ENCODE measurements around the gene TIPRL. TPM values are rescaled to one million over a fixed set of nuclear protein-coding genes. Genes with fewer than 3 reads are reported as not detected.
"Not testable (repeated sequence)": the region's sequence is repeated elsewhere in the genome, so short reads cannot be mapped to it uniquely, and the experiment has no call there.

The TIPRL gene
- polyA plus RNA-seq, 1 donor: 35.3 TPM

- Histone ChIP-seq H3K4me3 (ENCODE audit: low read length) (no peak overlapping the region), H3K4me1 (ENCODE audit: control insufficient read depth, insufficient read depth, low read length) (peaks cover 9% of the 10 kb centered on the region), H3K27me3 (ENCODE audit: control insufficient read depth, insufficient read depth, low read length) (no peaks in the 10 kb centered on the region), H3K27ac (ENCODE audit: low read length) (no peak overlapping the region), H3K36me3 (ENCODE audit: control insufficient read depth, insufficient read depth, low read length) (no peaks in the 10 kb centered on the region), H3K9me3 (ENCODE audit: control insufficient read depth, low read depth, low read length) (no peaks in the 10 kb centered on the region)
- WGBS (ENCODE audit: insufficient coverage, low lambda C conversion rate): 94% methylated on average over 2 of the region's 5 CpGs
- DNase-seq: no peak
These were observed 40.6 kb upstream of the TIPRL start for GRCh38 chr1:168138134-168138533.

GRCh38 chr1:168139070-168139469 is 39.7 kb upstream of the TIPRL start:
- Histone ChIP-seq H3K27ac (ENCODE audit: low read length) (no peak overlapping the region), H3K4me1 (ENCODE audit: control insufficient read depth, insufficient read depth, low read length) (peaks cover 9% of the 10 kb centered on the region), H3K27me3 (ENCODE audit: control insufficient read depth, insufficient read depth, low read length) (no peaks in the 10 kb centered on the region), H3K36me3 (ENCODE audit: control insufficient read depth, insufficient read depth, low read length) (no peaks in the 10 kb centered on the region), H3K9me3 (ENCODE audit: control insufficient read depth, low read depth, low read length) (no peaks in the 10 kb centered on the region), H3K4me3 (ENCODE audit: low read length) (no peak overlapping the region)
- no peak for DNase-seq

GRCh38 chr1:168141871-168142385 is 36.8 kb upstream of the TIPRL start:
- Histone ChIP-seq H3K27me3 (ENCODE audit: control insufficient read depth, insufficient read depth, low read length) (no peaks in the 10 kb centered on the region), H3K36me3 (ENCODE audit: control insufficient read depth, insufficient read depth, low read length) (no peaks in the 10 kb centered on the region), H3K4me3 (ENCODE audit: low read length) (no peak overlapping the region), H3K4me1 (ENCODE audit: control insufficient read depth, insufficient read depth, low read length) (peaks cover 2% of the 10 kb centered on the region), H3K27ac (ENCODE audit: low read length) (no peak overlapping the region), H3K9me3 (ENCODE audit: control insufficient read depth, low read depth, low read length) (no peaks in the 10 kb centered on the region)
- WGBS (ENCODE audit: insufficient coverage, low lambda C conversion rate): no CpG with 5 or more reads among the region's 3 CpGs
- DNase-seq: no peak

- no peaks in the 10 kb centered on the region for H3K27me3 ChIP-seq (ENCODE audit: control insufficient read depth, insufficient read depth, low read length)
- H3K27ac ChIP-seq (ENCODE audit: low read length): no peak overlapping the region
- peak; percentile 85 to 88 for DNase-seq
- no peak overlapping the region for H3K4me3 ChIP-seq (ENCODE audit: low read length)
- H3K4me1 ChIP-seq (ENCODE audit: control insufficient read depth, insufficient read depth, low read length): peaks cover 2% of the 10 kb centered on the region
- H3K9me3 ChIP-seq (ENCODE audit: control insufficient read depth, low read depth, low read length): no peaks in the 10 kb centered on the region
- H3K36me3 ChIP-seq (ENCODE audit: control insufficient read depth, insufficient read depth, low read length): no peaks in the 10 kb centered on the region
- WGBS (ENCODE audit: insufficient coverage, low lambda C conversion rate): 24% methylated on average over 5 of the region's 15 CpGs
These were observed 33.3 kb upstream of the TIPRL start for GRCh38 chr1:168145184-168146159.

- no peaks in the 10 kb centered on the region for H3K9me3 ChIP-seq (ENCODE audit: control insufficient read depth, low read depth, low read length)
- WGBS (ENCODE audit: insufficient coverage, low lambda C conversion rate): 24% methylated on average over 2 of the region's 5 CpGs
- no peaks in the 10 kb centered on the region for H3K27me3 ChIP-seq (ENCODE audit: control insufficient read depth, insufficient read depth, low read length)
- H3K4me3 ChIP-seq (ENCODE audit: low read length): no peak overlapping the region
- DNase-seq: no peak
- peak overlapping the region; percentile 44 for H3K27ac ChIP-seq (ENCODE audit: low read length)
- H3K4me1 ChIP-seq (ENCODE audit: control insufficient read depth, insufficient read depth, low read length): peaks cover 2% of the 10 kb centered on the region
- H3K36me3 ChIP-seq (ENCODE audit: control insufficient read depth, insufficient read depth, low read length): no peaks in the 10 kb centered on the region
These were observed 32.6 kb upstream of the TIPRL start for GRCh38 chr1:168146160-168146539.

- peaks cover 2% of the 10 kb centered on the region for H3K4me1 ChIP-seq (ENCODE audit: control insufficient read depth, insufficient read depth, low read length)
These were observed 32.1 kb upstream of the TIPRL start for GRCh38 chr1:168146626-168147025.

GRCh38 chr1:168148916-168149315 is 29.8 kb upstream of the TIPRL start:
- Histone ChIP-seq H3K36me3 (ENCODE audit: control insufficient read depth, insufficient read depth, low read length) (no peaks in the 10 kb centered on the region), H3K4me3 (ENCODE audit: low read length) (no peak overlapping the region), H3K27me3 (ENCODE audit: control insufficient read depth, insufficient read depth, low read length) (no peaks in the 10 kb centered on the region), H3K27ac (ENCODE audit: low read length) (no peak overlapping the region), H3K9me3 (ENCODE audit: control insufficient read depth, low read depth, low read length) (no peaks in the 10 kb centered on the region), H3K4me1 (ENCODE audit: control insufficient read depth, insufficient read depth, low read length) (peaks cover 2% of the 10 kb centered on the region)
- no peak for DNase-seq
- WGBS (ENCODE audit: insufficient coverage, low lambda C conversion rate): 100% methylated on average over 2 of the region's 4 CpGs

More at GRCh38 chr1:168146626-168147025, 32.1 kb upstream of the TIPRL start:
- Histone ChIP-seq H3K4me3 (ENCODE audit: low read length) (no peak overlapping the region), H3K27ac (ENCODE audit: low read length) (peak overlapping the region; percentile 44), H3K27me3 (ENCODE audit: control insufficient read depth, insufficient read depth, low read length) (no peaks in the 10 kb centered on the region), H3K9me3 (ENCODE audit: control insufficient read depth, low read depth, low read length) (no peaks in the 10 kb centered on the region), H3K36me3 (ENCODE audit: control insufficient read depth, insufficient read depth, low read length) (no peaks in the 10 kb centered on the region)
- peak; percentile 65 to 83 for DNase-seq
- no CpG with 5 or more reads among the region's 11 CpGs for WGBS (ENCODE audit: insufficient coverage, low lambda C conversion rate)

- Histone ChIP-seq H3K4me3 (ENCODE audit: low read length) (no peak overlapping the region), H3K4me1 (ENCODE audit: control insufficient read depth, insufficient read depth, low read length) (peaks cover 2% of the 10 kb centered on the region), H3K36me3 (ENCODE audit: control insufficient read depth, insufficient read depth, low read length) (no peaks in the 10 kb centered on the region), H3K27me3 (ENCODE audit: control insufficient read depth, insufficient read depth, low read length) (no peaks in the 10 kb centered on the region), H3K9me3 (ENCODE audit: control insufficient read depth, low read depth, low read length) (no peaks in the 10 kb centered on the region), H3K27ac (ENCODE audit: low read length) (no peak overlapping the region)
- no CpG with 5 or more reads among the region's 1 CpG for WGBS (ENCODE audit: insufficient coverage, low lambda C conversion rate)
- DNase-seq: no peak
These were observed 28.5 kb upstream of the TIPRL start for GRCh38 chr1:168150283-168150682.

- H3K9me3 ChIP-seq (ENCODE audit: control insufficient read depth, low read depth, low read length): no peaks in the 10 kb centered on the region
- WGBS (ENCODE audit: insufficient coverage, low lambda C conversion rate): 86% methylated on average over 2 of the region's 4 CpGs
- H3K4me3 ChIP-seq (ENCODE audit: low read length): no peak overlapping the region
- no peaks in the 10 kb centered on the region for H3K4me1 ChIP-seq (ENCODE audit: control insufficient read depth, insufficient read depth, low read length)
- no peak for DNase-seq
- H3K27ac ChIP-seq (ENCODE audit: low read length): no peak overlapping the region
- H3K27me3 ChIP-seq (ENCODE audit: control insufficient read depth, insufficient read depth, low read length): no peaks in the 10 kb centered on the region
- H3K36me3 ChIP-seq (ENCODE audit: control insufficient read depth, insufficient read depth, low read length): no peaks in the 10 kb centered on the region
These were observed 26.8 kb upstream of the TIPRL start for GRCh38 chr1:168151935-168152334.

GRCh38 chr1:168154707-168155106 is 24.1 kb upstream of the TIPRL start:
- not testable (repeated sequence) for H3K4me1 ChIP-seq (ENCODE audit: control insufficient read depth, insufficient read depth, low read length); DNase-seq; H3K4me3 ChIP-seq (ENCODE audit: low read length); H3K27ac ChIP-seq (ENCODE audit: low read length); H3K9me3 ChIP-seq (ENCODE audit: control insufficient read depth, low read depth, low read length); H3K27me3 ChIP-seq (ENCODE audit: control insufficient read depth, insufficient read depth, low read length); H3K36me3 ChIP-seq (ENCODE audit: control insufficient read depth, insufficient read depth, low read length)
- WGBS (ENCODE audit: insufficient coverage, low lambda C conversion rate): no CpG with 5 or more reads among the region's 4 CpGs

All from large intestine (tissue), 3 donors.